NCI-H2029 treated with DMSO at 0.1 percent for 48 hours (cell line): ENCODE measurements around the gene RFTN1.

Experiments
- DNase-seq: peaks from one replicate; lab custom pipeline; 2025; lab: John Stamatoyannopoulos, UW

RFTN1 gene

GRCh38 chr3:16528581-16528993 lies 15.1 kb upstream of the RFTN1 start:
- no peak for DNase-seq

DNA sequence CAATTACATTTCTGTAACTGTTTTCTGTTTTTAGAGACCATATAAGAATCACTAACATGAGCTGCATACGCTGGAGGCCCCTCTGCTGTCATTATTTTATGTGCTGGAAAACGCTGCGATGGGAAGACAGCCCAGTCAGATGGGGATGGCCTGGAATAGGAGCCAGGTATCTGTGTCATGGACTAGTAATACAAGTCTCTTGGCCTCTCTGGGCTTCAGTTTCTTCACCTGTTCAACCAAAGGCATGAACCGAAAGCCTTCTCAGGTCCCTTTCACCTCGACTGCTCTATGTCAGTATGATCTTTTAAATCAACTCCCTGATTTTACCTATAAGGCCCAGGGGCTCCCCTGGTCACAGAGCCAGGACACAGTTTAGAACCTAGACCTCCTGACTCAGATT lies 14.6 kb upstream of the RFTN1 start:
- no peak for DNase-seq

DNA sequence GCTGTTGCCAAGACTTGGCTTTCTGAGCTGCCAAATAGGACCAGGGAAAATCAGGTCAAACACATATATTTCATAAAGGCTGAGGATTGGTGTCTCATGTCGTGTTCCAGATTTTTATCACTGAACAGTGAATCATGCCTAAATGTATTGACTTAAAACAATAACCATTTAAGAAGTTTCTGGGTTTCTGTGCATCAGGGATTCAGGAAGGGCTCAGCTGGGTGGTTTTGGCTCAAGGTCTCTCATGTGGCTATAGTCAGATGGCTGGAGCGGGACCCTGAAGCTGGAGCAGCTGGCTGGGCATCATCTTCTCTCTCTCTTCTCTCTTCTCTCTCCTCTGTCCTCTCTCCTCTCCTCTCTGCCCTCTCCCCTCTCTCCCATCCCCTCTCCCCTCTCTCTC lies 10.7 kb upstream of the RFTN1 start:
- no peak for DNase-seq

- no peak for DNase-seq
Measured at GRCh38 chr3:16523778-16524177, 10.3 kb upstream of the RFTN1 start.

- peak; percentile 48 for DNase-seq
Measured at GRCh38 chr3:16522834-16523233, 9.3 kb upstream of the RFTN1 start.

DNA sequence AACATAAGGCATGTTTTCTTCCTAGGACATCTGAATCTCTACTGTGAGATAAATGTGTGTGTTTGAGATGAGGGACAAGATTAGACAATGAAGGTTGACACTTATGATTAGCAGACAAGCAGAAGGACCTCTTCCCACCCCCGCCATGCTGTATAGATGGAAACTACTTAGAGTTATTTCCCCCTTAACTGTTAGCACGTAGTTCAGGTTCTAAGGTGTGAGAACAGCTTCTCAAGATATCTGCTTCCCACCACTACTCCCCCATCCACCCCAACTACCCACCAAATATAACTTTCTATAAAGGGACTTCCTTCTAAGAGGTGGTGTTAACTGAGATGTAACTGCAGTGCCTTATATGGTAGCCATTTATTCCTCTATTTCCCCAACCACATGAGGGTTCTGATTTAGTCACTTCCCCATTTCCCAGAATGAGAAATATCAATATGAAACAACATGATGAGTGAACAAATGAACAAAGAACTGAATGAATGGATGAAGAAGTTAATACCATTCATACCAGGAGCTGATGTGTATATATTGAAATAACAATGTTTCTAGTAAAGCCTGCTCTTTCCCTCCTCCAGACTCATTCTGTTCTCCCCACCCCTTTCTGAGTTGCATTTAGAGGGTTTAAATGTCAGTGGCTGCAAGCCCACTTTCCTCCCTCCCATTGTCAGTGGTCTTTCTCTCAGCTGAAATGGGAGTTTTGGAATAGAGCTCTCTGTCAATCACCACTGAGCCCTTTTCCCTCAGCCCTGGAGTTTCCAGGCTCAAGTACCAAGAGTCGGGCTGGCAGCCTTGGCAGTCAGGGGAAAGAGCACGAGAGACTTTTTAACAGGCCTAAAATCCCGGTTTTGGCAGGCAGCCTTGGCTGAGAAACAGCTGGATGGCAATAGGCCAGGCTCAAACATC lies 7.7 kb upstream of the RFTN1 start:
- no peak for DNase-seq

DNA sequence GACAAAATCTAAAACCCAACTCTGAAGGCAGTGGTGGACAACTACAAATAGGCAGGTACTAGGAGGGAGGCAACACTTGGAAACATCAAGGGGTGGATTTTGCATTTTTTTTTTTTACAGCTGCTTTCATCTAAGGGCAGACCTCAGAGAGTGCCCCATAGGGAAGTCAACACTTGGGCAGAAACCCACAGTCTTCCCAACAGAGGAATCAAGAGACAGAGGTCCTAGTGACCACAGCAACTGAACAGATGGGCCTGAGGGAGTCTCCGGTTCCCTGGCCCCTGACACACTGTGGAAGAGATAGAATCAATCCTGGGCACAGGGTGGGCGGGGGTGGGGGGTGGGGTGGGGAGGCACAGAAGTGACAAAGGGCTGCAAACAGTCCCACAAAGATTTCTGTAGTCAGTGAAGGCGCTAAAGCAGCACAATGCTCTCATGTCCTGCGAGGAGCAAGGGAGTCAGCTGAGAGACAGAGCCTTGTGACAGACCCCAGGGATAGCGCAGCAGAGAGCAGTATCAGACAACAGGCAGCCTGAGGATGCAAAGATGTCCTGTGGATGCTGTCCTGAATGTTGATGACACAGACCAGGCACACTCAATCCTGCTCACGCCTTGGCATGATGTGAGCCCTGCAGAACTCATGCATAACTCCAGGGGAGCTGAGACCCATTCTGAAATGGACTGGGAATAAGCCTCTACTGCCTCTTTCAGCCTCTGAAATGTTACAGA lies 6.9 kb upstream of the RFTN1 start:
- DNase-seq: no peak

- DNase-seq: no peak
Measured at GRCh38 chr3:16516695-16517481, 3.4 kb upstream of the RFTN1 start.

DNA sequence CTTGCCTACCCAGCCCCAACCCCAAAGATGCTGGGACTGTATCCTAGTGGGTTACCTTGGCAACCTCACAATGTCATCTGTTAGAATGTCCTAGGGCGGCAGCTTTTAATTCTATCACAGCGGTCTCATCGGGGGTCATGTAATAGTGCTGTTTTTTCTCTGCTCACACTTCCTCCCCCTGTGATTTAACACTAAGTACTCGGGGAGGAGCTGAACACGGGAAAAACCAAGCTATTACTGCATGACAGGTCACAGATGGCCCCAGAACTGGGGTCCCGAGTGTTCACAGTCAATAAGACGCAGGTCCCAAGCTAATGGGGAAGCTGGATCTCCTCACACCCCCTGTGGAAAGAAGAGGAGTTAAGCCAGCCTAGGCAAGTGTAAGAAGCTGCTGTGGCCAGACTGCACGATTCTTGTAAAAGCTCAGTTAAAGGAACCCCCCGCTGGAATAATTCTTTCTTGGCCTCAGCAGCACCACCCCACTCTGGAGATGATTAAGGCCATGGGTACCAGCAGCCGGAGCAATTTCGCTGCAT lies 2.5 kb upstream of the RFTN1 start:
- no peak for DNase-seq

GRCh38 chr3:16514755-16515353 lies 1.4 kb upstream of the RFTN1 start:
- no peak for DNase-seq

GRCh38 chr3:16514021-16514700 lies 662 bp upstream of the RFTN1 start:
- DNase-seq: no peak

DNA sequence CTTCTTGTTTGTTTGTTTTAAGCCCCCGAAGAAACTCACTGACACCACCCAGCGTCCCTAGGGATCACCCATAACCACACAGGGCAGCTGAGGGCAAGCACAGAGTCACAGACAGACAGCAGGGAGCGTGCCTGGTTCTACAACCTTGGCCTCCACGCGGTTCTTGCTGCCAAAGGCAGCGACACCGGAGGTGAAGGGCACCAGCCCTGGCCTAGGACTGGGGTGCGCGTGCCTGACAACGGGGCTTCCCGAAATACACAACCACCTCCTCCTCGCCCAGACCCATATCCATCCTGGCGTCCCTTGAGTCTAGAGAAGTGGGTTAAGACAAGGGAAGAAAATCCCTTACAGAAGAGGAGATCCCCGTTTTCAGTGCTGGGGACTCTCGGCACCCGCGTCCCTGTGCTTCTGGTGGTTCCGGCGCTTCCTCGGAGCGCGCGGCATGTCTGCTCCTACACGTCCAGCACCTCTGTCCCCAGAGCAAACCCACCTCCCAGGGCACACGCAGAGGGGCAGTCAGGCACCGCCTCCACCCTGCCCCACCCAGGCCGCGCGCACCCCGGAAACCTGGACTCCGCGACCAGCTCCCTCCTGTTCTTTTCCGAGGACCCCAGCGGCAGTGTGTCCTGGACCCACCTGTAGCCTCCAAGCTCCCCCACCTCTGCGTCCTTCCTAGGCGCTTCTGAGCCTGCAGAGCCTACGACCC lies 911 bp downstream of the RFTN1 start:
- DNase-seq: peak; percentile 79

- peak; percentile 95 for DNase-seq
Measured at GRCh38 chr3:16511681-16512434, 1.6 kb downstream of the RFTN1 start.

DNA sequence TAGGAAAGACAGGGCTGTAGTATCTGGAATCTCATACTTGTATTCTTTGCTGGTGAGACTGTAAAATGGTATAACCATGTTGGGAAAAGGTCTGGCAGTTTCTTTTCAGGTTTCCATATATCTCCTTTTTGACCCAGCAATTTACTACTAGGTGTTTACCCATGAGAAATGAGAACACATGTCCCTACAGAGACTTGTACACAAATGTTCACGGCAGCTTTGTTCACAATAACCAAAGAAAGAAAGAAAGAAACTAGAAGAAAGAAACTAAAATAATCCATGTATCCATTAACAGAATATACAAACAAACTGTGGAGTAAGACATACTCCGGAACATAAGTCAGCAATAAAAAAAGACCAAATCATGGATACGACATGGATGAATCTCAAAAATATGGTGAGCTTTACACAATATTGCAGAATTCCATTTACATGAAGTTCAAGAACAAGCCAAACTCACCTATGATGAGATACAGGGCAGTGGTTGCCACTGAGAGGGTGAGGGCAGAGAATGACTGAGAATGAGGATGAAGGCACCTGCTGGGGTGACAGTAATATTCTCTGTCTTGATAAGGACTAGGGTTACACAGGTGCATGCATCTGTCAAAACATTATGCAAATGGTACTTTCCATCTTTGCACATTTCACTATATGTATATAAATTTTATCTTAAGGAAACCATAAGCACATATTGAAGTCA lies 2.7 kb downstream of the RFTN1 start:
- no peak for DNase-seq

GRCh38 chr3:16509721-16510619 lies 3.5 kb downstream of the RFTN1 start:
- no peak for DNase-seq

- no peak for DNase-seq
Measured at GRCh38 chr3:16508591-16508995, 4.9 kb downstream of the RFTN1 start.

GRCh38 chr3:16508243-16508578 lies 5.3 kb downstream of the RFTN1 start:
- DNase-seq: no peak

DNA sequence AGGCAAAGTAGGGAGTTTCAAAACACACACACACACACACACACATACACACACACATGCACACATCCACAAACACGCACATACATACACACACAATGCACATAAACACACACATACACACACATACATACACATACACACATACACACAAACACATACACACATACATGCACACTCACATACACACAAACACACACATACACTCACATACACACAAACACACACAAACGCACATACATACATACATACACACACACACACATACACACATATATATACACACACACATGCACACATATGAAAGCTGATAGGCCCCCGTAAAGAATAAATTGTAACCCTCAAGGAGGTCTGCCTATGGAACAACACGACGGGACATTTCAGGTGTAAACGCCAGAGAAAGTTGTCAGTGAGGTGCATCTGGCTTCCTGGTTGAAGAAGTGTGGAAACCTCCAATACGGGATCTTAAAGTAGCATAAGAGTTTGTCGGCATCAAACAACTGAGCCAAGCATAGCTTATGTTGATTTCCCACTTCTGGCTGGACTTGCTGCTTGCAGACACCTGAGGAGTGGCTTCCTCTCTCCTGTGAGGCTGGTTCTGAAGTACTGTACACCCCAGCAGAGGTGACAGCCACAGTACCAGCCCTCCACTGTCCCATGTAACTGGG lies 5.8 kb downstream of the RFTN1 start:
- DNase-seq: no peak
